ENCODE measurements around the gene MACROD2. TPM values are rescaled to one million over a fixed set of nuclear protein-coding genes. Genes with fewer than 3 reads are reported as not detected.

MACROD2 gene
- total RNA-seq, 1 experiment from 2014 or later, result 3.4 TPM

- in situ Hi-C loops (cut with HindIII; ENCODE audit: low pct_unique_long_range_greater_than_20kb, low sequenced_read_pairs), result no loop called here
- no peak for DNase-seq (ENCODE audit: low read depth)
Observed at GRCh38 chr20:15406072-15406471, 1410.8 kb downstream of the MACROD2 start.

DNA sequence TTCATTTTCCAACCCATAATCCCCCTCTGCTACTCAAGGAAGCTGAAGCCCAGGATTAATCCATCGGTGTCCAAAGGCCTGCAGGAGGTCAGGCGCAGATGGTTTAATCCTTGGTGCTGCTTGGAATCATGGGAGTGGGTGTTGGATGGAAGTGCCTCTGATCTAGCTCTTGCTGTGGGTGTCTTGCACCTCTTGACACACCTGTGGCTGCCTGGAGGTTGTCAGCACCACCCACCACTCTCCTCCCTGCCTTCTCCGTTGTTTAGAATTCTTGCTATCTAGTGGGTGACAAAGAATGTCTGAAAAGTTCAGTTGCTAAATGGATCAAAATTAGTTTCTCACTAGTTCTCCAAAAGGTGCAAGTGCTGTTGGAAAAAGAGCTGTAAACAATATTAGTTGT is 1416.5 kb downstream of the MACROD2 start:
- DNase-seq (ENCODE audit: low read depth), result no peak
- in situ Hi-C loops (cut with HindIII; ENCODE audit: low pct_unique_long_range_greater_than_20kb, low sequenced_read_pairs), result no loop called here

DNA sequence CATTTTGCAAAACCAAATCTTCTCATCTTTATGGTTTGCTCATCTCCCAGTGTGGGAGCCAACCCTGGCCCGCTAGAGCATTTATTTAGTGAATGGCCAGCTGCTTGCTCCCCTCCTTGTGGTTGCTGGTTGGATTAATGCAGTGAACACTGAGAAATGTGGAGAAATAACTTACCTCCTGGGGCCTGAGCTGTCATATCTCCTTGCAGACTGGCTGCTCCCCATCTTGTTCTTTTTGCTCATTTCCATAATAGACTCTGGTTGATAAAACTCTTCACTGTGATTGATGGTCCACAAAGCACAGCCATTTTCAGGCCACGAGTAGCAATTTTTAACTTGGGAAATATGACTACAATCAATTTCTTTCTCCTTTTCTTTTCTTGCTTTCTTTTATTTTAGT is 1420.6 kb downstream of the MACROD2 start:
- in situ Hi-C loops (cut with HindIII; ENCODE audit: low pct_unique_long_range_greater_than_20kb, low sequenced_read_pairs), result no loop called here
- DNase-seq (ENCODE audit: low read depth), result no peak

- DNase-seq (ENCODE audit: low read depth), result no peak
- in situ Hi-C loops (cut with HindIII; ENCODE audit: low pct_unique_long_range_greater_than_20kb, low sequenced_read_pairs), result no loop called here
Observed at GRCh38 chr20:15419856-15420255, 1424.5 kb downstream of the MACROD2 start.

DNA sequence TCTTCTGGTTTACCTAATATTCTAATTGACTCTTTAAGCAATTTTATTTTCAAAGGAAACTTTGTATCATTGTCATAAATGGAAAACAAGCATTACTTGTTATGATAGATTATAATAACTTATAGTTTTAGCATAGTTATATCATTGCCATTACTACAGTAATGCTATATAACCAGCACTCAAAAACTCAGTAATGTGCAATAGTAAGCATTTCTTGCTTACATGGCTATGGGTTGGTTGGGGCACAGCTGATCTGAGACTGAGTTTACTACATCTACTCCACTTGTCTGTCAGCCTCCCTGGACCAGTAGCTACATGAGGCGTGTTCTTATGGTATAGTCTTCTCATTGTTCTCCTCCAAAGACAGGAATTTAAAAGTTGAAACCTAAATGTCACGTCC is 1427.7 kb downstream of the MACROD2 start:
- in situ Hi-C loops (cut with HindIII; ENCODE audit: low pct_unique_long_range_greater_than_20kb, low sequenced_read_pairs), result no loop called here
- DNase-seq (ENCODE audit: low read depth), result no peak

GRCh38 chr20:15439551-15439950 is 1444.2 kb downstream of the MACROD2 start:
- in situ Hi-C loops (cut with HindIII; ENCODE audit: low pct_unique_long_range_greater_than_20kb, low sequenced_read_pairs), result no loop called here
- DNase-seq (ENCODE audit: low read depth), result no peak

DNA sequence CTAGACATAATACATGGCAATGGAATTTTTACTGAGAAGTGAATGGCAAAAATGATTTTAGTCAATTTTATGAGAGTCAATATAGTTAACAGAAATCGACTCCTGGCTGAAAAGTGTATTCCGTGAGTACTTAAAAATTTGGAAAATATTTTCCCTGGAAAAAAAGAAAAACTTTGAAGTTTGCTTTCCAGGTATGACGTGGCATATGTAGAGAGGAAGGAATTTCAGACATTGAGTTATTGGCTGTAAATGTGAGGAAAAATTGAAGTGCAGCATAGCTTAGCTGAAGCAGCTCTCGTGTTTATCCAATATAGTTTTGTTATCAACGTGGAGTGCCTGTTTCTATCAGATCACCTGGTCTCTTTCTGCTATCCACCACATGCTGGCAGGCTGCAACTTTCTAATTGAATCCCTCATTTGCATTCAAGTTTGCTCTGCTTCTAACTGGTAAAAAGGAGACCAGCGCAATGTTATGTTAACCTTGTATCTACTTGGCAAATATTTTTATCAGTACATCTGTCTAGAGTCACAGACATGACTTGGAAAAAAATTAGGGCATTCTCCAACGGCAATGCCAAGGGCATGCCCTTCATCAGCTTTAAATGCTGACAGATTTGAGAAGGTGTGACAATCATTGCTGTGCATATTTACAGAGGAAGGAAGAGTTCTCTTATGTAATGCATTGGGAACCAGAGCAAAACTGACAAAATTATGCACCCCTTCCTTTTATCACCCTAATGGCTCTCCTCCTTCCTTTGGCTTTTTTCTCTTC is 1444.9 kb downstream of the MACROD2 start:
- DNase-seq (ENCODE audit: low read depth), result no peak

DNA sequence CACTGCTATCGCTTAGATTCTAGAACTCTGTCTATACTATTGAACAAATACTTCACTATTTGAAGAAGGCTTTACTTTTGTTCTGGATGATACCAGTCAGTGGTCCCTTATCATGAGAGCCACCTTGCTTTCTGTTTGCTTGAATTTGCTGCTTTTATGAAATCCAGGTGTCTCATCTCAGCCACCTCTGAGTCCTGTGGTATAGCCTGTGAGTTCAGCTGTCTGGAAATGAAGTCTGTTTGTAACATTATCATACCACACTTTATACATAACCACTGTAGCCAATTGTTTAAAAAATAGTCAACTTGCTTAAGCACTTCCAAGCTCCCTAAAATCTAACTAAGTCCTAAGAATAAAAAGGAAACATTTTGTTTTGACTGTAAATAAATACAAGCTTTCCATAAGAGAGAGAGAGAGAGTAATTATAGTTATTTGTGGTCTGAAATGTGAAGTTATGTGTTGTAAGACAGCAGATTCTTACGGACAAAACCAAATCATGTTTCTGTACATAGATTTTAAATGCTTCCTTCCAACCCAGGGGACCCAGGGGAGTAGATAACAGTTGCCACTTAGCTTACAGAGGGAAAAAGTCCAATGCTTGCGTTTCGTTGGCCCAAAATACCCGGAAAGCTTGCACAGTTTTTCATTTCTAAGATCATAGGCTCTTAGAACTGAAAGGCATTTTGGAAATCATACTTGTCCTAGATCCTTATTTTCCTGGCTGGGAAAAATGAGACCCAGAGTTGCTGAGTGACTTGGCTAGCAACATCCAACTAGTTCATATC is 1449.9 kb downstream of the MACROD2 start:
- in situ Hi-C loops (cut with HindIII; ENCODE audit: low pct_unique_long_range_greater_than_20kb, low sequenced_read_pairs), result no loop called here
- DNase-seq (ENCODE audit: low read depth), result no peak

More for the DNA sequence above, 1444.9 kb downstream of the MACROD2 start:
- in situ Hi-C loops (cut with HindIII; ENCODE audit: low pct_unique_long_range_greater_than_20kb, low sequenced_read_pairs), result no loop called here

- no peak for DNase-seq (ENCODE audit: low read depth)
- in situ Hi-C loops (cut with HindIII; ENCODE audit: low pct_unique_long_range_greater_than_20kb, low sequenced_read_pairs), result no loop called here
Observed at GRCh38 chr20:15446373-15446772, 1451.1 kb downstream of the MACROD2 start.

DNA sequence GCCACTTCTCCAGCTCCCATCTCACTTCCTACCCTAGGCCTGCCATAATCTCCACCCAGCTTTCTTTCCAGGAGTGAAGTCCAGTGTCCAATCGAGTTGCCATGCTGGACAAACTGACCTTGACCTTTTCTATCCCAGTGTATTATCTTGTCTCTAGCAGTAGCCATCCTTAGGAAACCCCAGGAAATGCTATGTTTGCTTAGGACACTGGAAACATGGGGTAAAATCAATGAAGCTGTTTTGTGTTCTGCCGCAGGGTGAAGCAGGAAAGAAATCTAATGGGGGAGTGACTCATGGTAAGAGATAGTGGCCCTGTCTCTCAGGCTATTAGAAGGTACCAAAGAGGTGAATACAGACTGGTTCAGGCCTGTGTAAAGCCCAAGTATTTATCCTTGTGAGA is 1452.2 kb downstream of the MACROD2 start:
- in situ Hi-C loops (cut with HindIII; ENCODE audit: low pct_unique_long_range_greater_than_20kb, low sequenced_read_pairs), result no loop called here
- no peak for DNase-seq (ENCODE audit: low read depth)

GRCh38 chr20:15449061-15449460 is 1453.7 kb downstream of the MACROD2 start:
- peak; percentile 40 for DNase-seq (ENCODE audit: low read depth)
- in situ Hi-C loops (cut with HindIII; ENCODE audit: low pct_unique_long_range_greater_than_20kb, low sequenced_read_pairs), result no loop called here

DNA sequence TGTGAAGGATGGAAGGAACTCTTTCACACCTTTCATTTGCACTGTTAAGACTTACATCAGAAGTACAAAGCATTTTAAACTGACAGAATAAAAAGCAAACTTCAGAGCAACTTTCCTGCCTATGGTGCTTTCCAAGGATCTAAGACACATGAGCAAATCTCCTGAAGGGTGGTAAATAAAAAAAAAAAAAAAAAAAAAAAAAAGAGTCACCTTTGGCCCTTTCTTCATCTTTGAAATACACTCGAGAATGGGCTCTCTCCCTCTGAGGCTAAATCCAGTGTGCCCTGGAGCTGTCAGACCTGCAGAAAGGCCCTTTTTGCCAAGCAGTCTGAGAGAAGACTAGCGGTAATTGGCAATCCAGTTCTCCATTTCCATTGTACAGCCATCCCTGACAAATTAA is 1455.9 kb downstream of the MACROD2 start:
- DNase-seq (ENCODE audit: low read depth), result no peak
- in situ Hi-C loops (cut with HindIII; ENCODE audit: low pct_unique_long_range_greater_than_20kb, low sequenced_read_pairs), result no loop called here

GRCh38 chr20:15455279-15455678 is 1460.0 kb downstream of the MACROD2 start:
- no peak for DNase-seq (ENCODE audit: low read depth)
- in situ Hi-C loops (cut with HindIII; ENCODE audit: low pct_unique_long_range_greater_than_20kb, low sequenced_read_pairs), result no loop called here

DNA sequence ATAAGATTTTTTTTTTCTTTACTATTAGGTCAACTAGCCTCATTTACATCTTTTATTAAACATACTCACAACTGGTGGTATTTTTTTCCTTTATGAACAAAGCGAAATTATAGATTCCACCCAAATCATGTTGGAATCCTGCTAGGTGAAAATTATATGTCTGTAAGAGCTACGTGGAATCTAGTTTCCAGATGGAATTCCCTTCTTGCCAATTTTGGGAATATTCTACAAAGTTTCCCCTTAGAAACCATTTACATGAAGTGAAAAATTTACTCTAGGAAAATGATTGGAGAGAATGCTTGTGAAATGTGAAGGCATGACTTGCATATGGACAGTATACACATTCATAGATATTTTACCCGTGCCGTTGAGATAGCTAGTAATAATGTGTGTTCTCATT is 1466.6 kb downstream of the MACROD2 start:
- no peak for DNase-seq (ENCODE audit: low read depth)
- in situ Hi-C loops (cut with HindIII; ENCODE audit: low pct_unique_long_range_greater_than_20kb, low sequenced_read_pairs), result no loop called here

GRCh38 chr20:15475483-15475882 is 1480.2 kb downstream of the MACROD2 start:
- in situ Hi-C loops (cut with HindIII; ENCODE audit: low pct_unique_long_range_greater_than_20kb, low sequenced_read_pairs), result no loop called here
- DNase-seq (ENCODE audit: low read depth), result peak; percentile 78

DNA sequence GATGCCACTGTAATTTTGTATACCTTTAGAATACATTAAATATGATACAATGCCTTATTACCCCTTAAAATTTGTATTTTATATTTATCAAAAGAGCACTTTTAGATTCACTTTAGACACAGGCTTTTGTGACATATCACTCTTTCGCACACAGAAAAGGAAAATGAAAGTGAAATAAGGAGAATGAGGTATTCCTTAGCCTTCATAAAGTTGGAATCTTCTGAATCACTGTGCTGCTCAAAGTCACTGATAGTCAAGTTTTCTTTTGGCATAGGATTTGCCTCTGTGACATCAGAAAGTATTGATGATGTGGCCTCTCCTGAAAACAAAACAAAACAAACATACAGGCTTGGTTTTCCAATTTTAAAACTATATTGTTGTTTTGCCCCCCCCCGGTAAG is 1480.9 kb downstream of the MACROD2 start:
- DNase-seq (ENCODE audit: low read depth), result no peak

GRCh38 chr20:15476781-15477180 is 1481.5 kb downstream of the MACROD2 start:
- DNase-seq (ENCODE audit: low read depth), result no peak
- in situ Hi-C loops (cut with HindIII; ENCODE audit: low pct_unique_long_range_greater_than_20kb, low sequenced_read_pairs), result no loop called here

More for the DNA sequence above, 1480.9 kb downstream of the MACROD2 start:
- in situ Hi-C loops (cut with HindIII; ENCODE audit: low pct_unique_long_range_greater_than_20kb, low sequenced_read_pairs), result no loop called here

- in situ Hi-C loops (cut with HindIII; ENCODE audit: low pct_unique_long_range_greater_than_20kb, low sequenced_read_pairs), result no loop called here
- no peak for DNase-seq (ENCODE audit: low read depth)
Observed at GRCh38 chr20:15482525-15482924, 1487.2 kb downstream of the MACROD2 start.

GRCh38 chr20:15485519-15485918 is 1490.2 kb downstream of the MACROD2 start:
- no peak for DNase-seq (ENCODE audit: low read depth)
- in situ Hi-C loops (cut with HindIII; ENCODE audit: low pct_unique_long_range_greater_than_20kb, low sequenced_read_pairs), result no loop called here

GRCh38 chr20:15487030-15487429 is 1491.7 kb downstream of the MACROD2 start:
- in situ Hi-C loops (cut with HindIII; ENCODE audit: low pct_unique_long_range_greater_than_20kb, low sequenced_read_pairs), result no loop called here
- DNase-seq (ENCODE audit: low read depth), result no peak
